ENCODE results near the gene MAPRE2.

GRCh38 chr18:35032113-35032512 lies 9.1 kb upstream of the MAPRE2 start:
- no peak for TF ChIP-seq GATA3 (IDR thresholded peaks at IDR 0.05; ENCODE audit: low read depth, low read length)
- no peak for TF ChIP-seq GATA2 (IDR thresholded peaks at IDR 0.05; ENCODE audit: low read depth, low read length)
